ENCODE results near the gene SLC25A40. TPM values are rescaled to one million over a fixed set of nuclear protein-coding genes. Genes with fewer than 3 reads are reported as not detected.

Gene SLC25A40
- total RNA-seq, 1 donor = 22.9 TPM

GRCh38 chr7:87806150-87806549 is 70.0 kb downstream of the SLC25A40 start:
- H3K4me3 ChIP-seq (ENCODE audit: low read depth, low read length) = no peak overlapping the region
- TF ChIP-seq CTCF (IDR thresholded peaks at IDR 0.05; ENCODE audit: insufficient read depth, low read length) = no peak
- DNase-seq (ENCODE audit: low read depth) = no peak

- DNase-seq (ENCODE audit: low read depth) = peak; percentile 68
- TF ChIP-seq CTCF (IDR thresholded peaks at IDR 0.05; ENCODE audit: insufficient read depth, low read length) = peak; percentile 64
These were observed 78.3 kb downstream of the SLC25A40 start for GRCh38 chr7:87797798-87798403.

GRCh38 chr7:87797395-87797794 is 78.8 kb downstream of the SLC25A40 start:
- no peak overlapping the region for H3K4me3 ChIP-seq (ENCODE audit: low read depth, low read length)
- no peak for TF ChIP-seq CTCF (IDR thresholded peaks at IDR 0.05; ENCODE audit: insufficient read depth, low read length)
- DNase-seq (ENCODE audit: low read depth) = no peak

More at GRCh38 chr7:87797798-87798403, 78.3 kb downstream of the SLC25A40 start:
- H3K4me3 ChIP-seq (ENCODE audit: low read depth, low read length) = no peak overlapping the region

- DNase-seq (ENCODE audit: low read depth) = no peak
- no peak for TF ChIP-seq CTCF (IDR thresholded peaks at IDR 0.05; ENCODE audit: insufficient read depth, low read length)
- no peak overlapping the region for H3K4me3 ChIP-seq (ENCODE audit: low read depth, low read length)
These were observed 90.7 kb downstream of the SLC25A40 start for GRCh38 chr7:87785368-87785995.

GRCh38 chr7:87784424-87784823 is 91.7 kb downstream of the SLC25A40 start:
- peak; percentile 8 for DNase-seq (ENCODE audit: low read depth)
- no peak for TF ChIP-seq CTCF (IDR thresholded peaks at IDR 0.05; ENCODE audit: insufficient read depth, low read length)

More at GRCh38 chr7:87784424-87784823, 91.7 kb downstream of the SLC25A40 start:
- no peak overlapping the region for H3K4me3 ChIP-seq (ENCODE audit: low read depth, low read length)

Other genes starting within 250 kb of the SLC25A40 start
- gene RUNDC3B, start 248.0 kb downstream of the SLC25A40 start, total RNA-seq (ENCODE audit: low replicate concordance) = 0.27 and 3.1 TPM in 2 replicates
- gene DBF4, start 133 bp upstream of the SLC25A40 start, total RNA-seq (ENCODE audit: low replicate concordance) = 7.0 and 38.8 TPM in 2 replicates
- gene ADAM22, start 57.9 kb upstream of the SLC25A40 start, total RNA-seq (ENCODE audit: low replicate concordance) = 1.3 and 2.4 TPM in 2 replicates